ENCODE data around the gene CPLX4. TPM values are rescaled to one million over a fixed set of nuclear protein-coding genes. Genes with fewer than 3 reads are reported as not detected.
"Not testable (repeated sequence)": the region's sequence is repeated elsewhere in the genome, so short reads cannot be mapped to it uniquely, and the experiment has no call there.

Gene CPLX4
- total and polyA plus RNA-seq, 4 donors: 0.01 TPM; not detected in 3

DNA sequence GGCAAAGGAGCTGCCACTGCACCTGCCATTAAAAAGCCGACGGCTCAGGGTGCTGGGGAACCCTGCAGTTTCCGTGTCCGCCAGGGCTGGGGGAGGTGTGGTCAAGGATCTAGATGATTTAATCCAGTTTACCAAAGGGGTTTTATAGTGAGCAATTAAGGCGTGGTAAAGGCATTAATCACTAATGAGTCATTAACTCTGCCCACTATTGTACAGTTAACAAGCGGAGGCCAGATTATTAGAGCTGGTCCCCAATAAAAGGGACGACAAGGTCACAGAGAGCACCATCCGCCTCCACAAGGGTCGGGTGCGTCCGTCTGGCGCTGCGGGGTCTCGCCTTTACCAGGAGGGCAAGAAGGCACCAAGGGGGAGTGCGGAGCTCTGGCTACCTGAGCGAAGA lies 54.8 kb downstream of the CPLX4 start:
- DNase-seq (no peak), ATAC-seq (ENCODE audit: insufficient read depth, low FRiP score) (no peak)
- Histone ChIP-seq H3K36me3 (ENCODE audit: control insufficient read depth in 4 of 4, insufficient read depth in 4 of 4, low read length in 4 of 4) (no peaks in the 10 kb centered on the region), H3K4me3 (no peak overlapping the region), H3K9ac (ENCODE audit: insufficient read depth in 1 of 2, low read length in 2 of 2) (no peak overlapping the region), H3K27ac (ENCODE audit: low read depth in 1 of 2, low read length in 1 of 2) (no peak overlapping the region), H3K27me3 (ENCODE audit: control insufficient read depth in 3 of 3, insufficient read depth in 3 of 3, low read length in 2 of 3) (peaks cover 5 to 63% (median 61%) of the 10 kb centered on the region in 3 donors), H3K4me1 (ENCODE audit: control insufficient read depth in 5 of 5, insufficient read depth in 5 of 5, low read length in 5 of 5) (peaks cover 0 to 10% (median 0%) of the 10 kb centered on the region in 5 donors), H3K9me3 (ENCODE audit: control insufficient read depth in 4 of 4, insufficient read depth in 3 of 4, low read length in 3 of 4) (peaks cover 0 to 10% (median 0%) of the 10 kb centered on the region in 4 donors)
- 9 to 11% methylated on average over 16 of the region's 16 CpGs for WGBS, 2 donors
- no peak for TF ChIP-seq CTCF (IDR thresholded peaks at IDR 0.05; ENCODE audit: control extremely low read depth, extremely low read depth)

- DNase-seq; ATAC-seq (ENCODE audit: insufficient read depth, low FRiP score); H3K9ac ChIP-seq (ENCODE audit: insufficient read depth in 1 of 2, low read length in 2 of 2); H3K9me3 ChIP-seq (ENCODE audit: control insufficient read depth in 4 of 4, insufficient read depth in 3 of 4, low read length in 3 of 4); H3K4me3 ChIP-seq; H3K36me3 ChIP-seq (ENCODE audit: control insufficient read depth in 4 of 4, insufficient read depth in 4 of 4, low read length in 4 of 4); H3K4me1 ChIP-seq (ENCODE audit: control insufficient read depth in 5 of 5, insufficient read depth in 5 of 5, low read length in 5 of 5); H3K27ac ChIP-seq (ENCODE audit: low read depth in 1 of 2, low read length in 1 of 2): not testable (repeated sequence)
- WGBS, 2 donors: 88 to 100% methylated on average over 1 to 2 of the region's 2 CpGs
- H3K27me3 ChIP-seq (ENCODE audit: control insufficient read depth in 3 of 3, insufficient read depth in 3 of 3, low read length in 2 of 3): peaks cover 4 to 49% (median 47%) of the 10 kb centered on the region in 3 donors
Measured at GRCh38 chr18:59262243-59262642, 56.2 kb downstream of the CPLX4 start.

- H3K27me3 ChIP-seq (ENCODE audit: control insufficient read depth in 3 of 3, insufficient read depth in 3 of 3, low read length in 2 of 3): peaks cover 0 to 45% (median 43%) of the 10 kb centered on the region in 3 donors
- not testable (repeated sequence) for H3K36me3 ChIP-seq (ENCODE audit: control insufficient read depth in 4 of 4, insufficient read depth in 4 of 4, low read length in 4 of 4); H3K9ac ChIP-seq (ENCODE audit: insufficient read depth in 1 of 2, low read length in 2 of 2); H3K4me3 ChIP-seq; H3K4me1 ChIP-seq (ENCODE audit: control insufficient read depth in 5 of 5, insufficient read depth in 5 of 5, low read length in 5 of 5); DNase-seq; ATAC-seq (ENCODE audit: insufficient read depth, low FRiP score); H3K27ac ChIP-seq (ENCODE audit: low read depth in 1 of 2, low read length in 1 of 2); H3K9me3 ChIP-seq (ENCODE audit: control insufficient read depth in 4 of 4, insufficient read depth in 3 of 4, low read length in 3 of 4)
- WGBS, 2 donors: 71 to 85% methylated on average over 3 of the region's 3 CpGs
Measured at GRCh38 chr18:59261842-59262241, 56.6 kb downstream of the CPLX4 start.

DNA sequence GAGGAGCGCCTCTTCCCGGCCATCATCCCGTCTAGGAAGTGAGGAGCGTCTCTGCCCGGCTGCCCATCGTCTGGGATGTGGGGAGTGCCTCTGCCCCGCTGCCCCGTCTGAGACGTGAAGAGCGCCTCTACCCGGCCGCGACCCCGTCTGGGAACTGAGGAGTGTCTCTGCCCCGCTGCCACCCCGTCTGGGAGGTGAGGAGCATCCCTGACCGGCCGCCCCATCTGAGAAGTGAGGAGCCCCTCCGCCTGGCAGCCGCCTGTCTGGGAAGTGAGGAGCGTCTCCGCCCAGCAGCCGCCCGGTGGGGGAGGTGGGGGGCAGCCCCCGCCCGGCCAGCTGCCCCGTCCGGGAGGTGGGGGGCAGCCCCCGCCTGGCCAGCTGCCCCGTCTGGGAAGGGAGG lies 63.0 kb downstream of the CPLX4 start:
- ATAC-seq (ENCODE audit: insufficient read depth, low FRiP score); H3K4me3 ChIP-seq; H3K9me3 ChIP-seq (ENCODE audit: control insufficient read depth in 4 of 4, insufficient read depth in 3 of 4, low read length in 3 of 4); H3K36me3 ChIP-seq (ENCODE audit: control insufficient read depth in 4 of 4, insufficient read depth in 4 of 4, low read length in 4 of 4); H3K4me1 ChIP-seq (ENCODE audit: control insufficient read depth in 5 of 5, insufficient read depth in 5 of 5, low read length in 5 of 5); DNase-seq; H3K27me3 ChIP-seq (ENCODE audit: control insufficient read depth in 3 of 3, insufficient read depth in 3 of 3, low read length in 2 of 3); H3K9ac ChIP-seq (ENCODE audit: insufficient read depth in 1 of 2, low read length in 2 of 2); H3K27ac ChIP-seq (ENCODE audit: low read depth in 1 of 2, low read length in 1 of 2): not testable (repeated sequence)
- WGBS, 2 donors: 92 to 96% methylated on average over 17 to 30 of the region's 30 CpGs

GRCh38 chr18:59249199-59249774 lies 69.2 kb downstream of the CPLX4 start:
- H3K27ac ChIP-seq (ENCODE audit: low read depth in 1 of 2, low read length in 1 of 2): no peak overlapping the region
- WGBS, 2 donors: 25 to 31% methylated on average over 5 of the region's 5 CpGs
- TF ChIP-seq CTCF (IDR thresholded peaks at IDR 0.05; ENCODE audit: control extremely low read depth, extremely low read depth): peak; percentile 28
- no peak overlapping the region for H3K9ac ChIP-seq (ENCODE audit: insufficient read depth in 1 of 2, low read length in 2 of 2)
- no peak overlapping the region for H3K4me3 ChIP-seq
- H3K27me3 ChIP-seq (ENCODE audit: control insufficient read depth in 3 of 3, insufficient read depth in 3 of 3, low read length in 2 of 3): peaks cover 0 to 34% (median 28%) of the 10 kb centered on the region in 3 donors
- H3K9me3 ChIP-seq (ENCODE audit: control insufficient read depth in 4 of 4, insufficient read depth in 3 of 4, low read length in 3 of 4): peaks cover 0 to 1% (median 0%) of the 10 kb centered on the region in 4 donors
- ATAC-seq (ENCODE audit: insufficient read depth, low FRiP score) (no peak), DNase-seq (peak; percentile 88 to 97 (median 96))
- H3K36me3 ChIP-seq (ENCODE audit: control insufficient read depth in 4 of 4, insufficient read depth in 4 of 4, low read length in 4 of 4): no peaks in the 10 kb centered on the region
- peaks cover 0 to 2% (median 0%) of the 10 kb centered on the region in 5 donors for H3K4me1 ChIP-seq (ENCODE audit: control insufficient read depth in 5 of 5, insufficient read depth in 5 of 5, low read length in 5 of 5)
